HepG2 (cell line): ENCODE results near the gene ADGRD1.

Source experiments
- EZH2 ChIP-seq: conservative IDR thresholded peaks from 2 replicates; pipeline ENCODE4 v1.6.1; 2012; ENCODE audit warnings: mild to moderate bottlenecking, low read depth, low read length, moderate library complexity
- KLF9 ChIP-seq: IDR thresholded peaks from 2 replicates; pipeline ENCODE4 v1.6.1; 2016; ENCODE audit warnings: low read depth
- TEAD3 ChIP-seq: optimal IDR thresholded peaks from 2 replicates; pipeline ENCODE3; 2016; ENCODE audit warnings: borderline replicate concordance
- TF ChIP-seq, protein P1 (sequence below): sonication (generic); formaldehyde crosslinking; IDR thresholded peaks from 2 replicates; pipeline ENCODE4 v1.5.0; 2020; ENCODE audit warnings: mild to moderate bottlenecking, missing genetic modification reagents, moderate library complexity

GRCh38 chr12:131174901-131175300, 221.2 kb downstream of the ADGRD1 start:
- TF ChIP-seq TEAD3 (CRISPR knock-in tag): no peak
- no peak for TF ChIP-seq EZH2
- TF ChIP-seq, protein P1, sequence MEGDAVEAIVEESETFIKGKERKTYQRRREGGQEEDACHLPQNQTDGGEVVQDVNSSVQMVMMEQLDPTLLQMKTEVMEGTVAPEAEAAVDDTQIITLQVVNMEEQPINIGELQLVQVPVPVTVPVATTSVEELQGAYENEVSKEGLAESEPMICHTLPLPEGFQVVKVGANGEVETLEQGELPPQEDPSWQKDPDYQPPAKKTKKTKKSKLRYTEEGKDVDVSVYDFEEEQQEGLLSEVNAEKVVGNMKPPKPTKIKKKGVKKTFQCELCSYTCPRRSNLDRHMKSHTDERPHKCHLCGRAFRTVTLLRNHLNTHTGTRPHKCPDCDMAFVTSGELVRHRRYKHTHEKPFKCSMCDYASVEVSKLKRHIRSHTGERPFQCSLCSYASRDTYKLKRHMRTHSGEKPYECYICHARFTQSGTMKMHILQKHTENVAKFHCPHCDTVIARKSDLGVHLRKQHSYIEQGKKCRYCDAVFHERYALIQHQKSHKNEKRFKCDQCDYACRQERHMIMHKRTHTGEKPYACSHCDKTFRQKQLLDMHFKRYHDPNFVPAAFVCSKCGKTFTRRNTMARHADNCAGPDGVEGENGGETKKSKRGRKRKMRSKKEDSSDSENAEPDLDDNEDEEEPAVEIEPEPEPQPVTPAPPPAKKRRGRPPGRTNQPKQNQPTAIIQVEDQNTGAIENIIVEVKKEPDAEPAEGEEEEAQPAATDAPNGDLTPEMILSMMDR: no peak
- TF ChIP-seq KLF9 (CRISPR knock-in tag): no peak
